ENCODE results near the gene BANP. TPM values are rescaled to one million over a fixed set of nuclear protein-coding genes. Genes with fewer than 3 reads are reported as not detected.

BANP gene
- total and polyA plus RNA-seq, 2 donors (not counting 1 experiment from before 2014, with no cell fraction given): 9.3 to 31.0 TPM

DNA sequence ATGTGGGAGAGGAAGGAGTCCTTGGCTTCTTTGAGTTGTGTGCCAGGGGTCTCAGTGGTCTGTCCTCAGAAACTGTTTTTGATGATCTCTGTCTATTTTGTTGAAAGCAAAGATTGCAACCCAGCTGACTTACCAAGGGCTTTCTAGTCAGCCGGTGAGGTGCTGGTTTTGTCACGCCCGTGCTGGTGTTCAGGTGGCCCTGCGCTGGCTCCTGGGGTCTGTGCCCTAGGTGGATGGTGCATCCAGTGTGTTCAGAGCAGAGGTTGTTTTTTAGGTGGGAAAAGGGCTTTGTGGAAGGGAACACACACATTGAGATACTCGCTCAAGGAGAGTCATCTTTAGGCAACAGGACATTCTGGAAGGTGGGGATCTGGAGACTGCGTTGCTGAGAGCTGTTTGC, 51.0 kb downstream of the BANP start:
- H3K79me2 ChIP-seq (ENCODE audit: control insufficient read depth, insufficient read depth, low read length): no peaks in the 10 kb centered on the region
- no peaks in the 10 kb centered on the region for H3K27me3 ChIP-seq (ENCODE audit: control insufficient read depth, insufficient read depth, low read length)
- H2AFZ ChIP-seq (ENCODE audit: low read length): no peak overlapping the region
- H3K27ac ChIP-seq (ENCODE audit: insufficient read depth, low read length): no peak overlapping the region
- H3K9ac ChIP-seq (ENCODE audit: insufficient read depth, low read length): no peak overlapping the region
- peaks cover 4% of the 10 kb centered on the region for H3K36me3 ChIP-seq (ENCODE audit: control insufficient read depth, insufficient read depth, low read length)
- H3K9me3 ChIP-seq (ENCODE audit: control insufficient read depth, insufficient read depth, low read depth, low read length): no peaks in the 10 kb centered on the region
- no peaks in the 10 kb centered on the region for H4K20me1 ChIP-seq (ENCODE audit: control insufficient read depth, extremely low read depth, insufficient read depth, low read length)
- H3K4me1 ChIP-seq (ENCODE audit: control insufficient read depth, extremely low read depth, insufficient read depth, low read length): no peaks in the 10 kb centered on the region
- H3K4me2 ChIP-seq (ENCODE audit: extremely low read depth, insufficient read depth, low read length): no peak overlapping the region
- TF ChIP-seq, protein P1, sequence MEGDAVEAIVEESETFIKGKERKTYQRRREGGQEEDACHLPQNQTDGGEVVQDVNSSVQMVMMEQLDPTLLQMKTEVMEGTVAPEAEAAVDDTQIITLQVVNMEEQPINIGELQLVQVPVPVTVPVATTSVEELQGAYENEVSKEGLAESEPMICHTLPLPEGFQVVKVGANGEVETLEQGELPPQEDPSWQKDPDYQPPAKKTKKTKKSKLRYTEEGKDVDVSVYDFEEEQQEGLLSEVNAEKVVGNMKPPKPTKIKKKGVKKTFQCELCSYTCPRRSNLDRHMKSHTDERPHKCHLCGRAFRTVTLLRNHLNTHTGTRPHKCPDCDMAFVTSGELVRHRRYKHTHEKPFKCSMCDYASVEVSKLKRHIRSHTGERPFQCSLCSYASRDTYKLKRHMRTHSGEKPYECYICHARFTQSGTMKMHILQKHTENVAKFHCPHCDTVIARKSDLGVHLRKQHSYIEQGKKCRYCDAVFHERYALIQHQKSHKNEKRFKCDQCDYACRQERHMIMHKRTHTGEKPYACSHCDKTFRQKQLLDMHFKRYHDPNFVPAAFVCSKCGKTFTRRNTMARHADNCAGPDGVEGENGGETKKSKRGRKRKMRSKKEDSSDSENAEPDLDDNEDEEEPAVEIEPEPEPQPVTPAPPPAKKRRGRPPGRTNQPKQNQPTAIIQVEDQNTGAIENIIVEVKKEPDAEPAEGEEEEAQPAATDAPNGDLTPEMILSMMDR (conservative IDR thresholded peaks at IDR 0.05 in 1 of 2, IDR thresholded peaks at IDR 0.05 in 1 of 2; ENCODE audit: low read depth in 1 of 2, low read length in 2 of 2): no peak
- TF ChIP-seq EZH2 (IDR thresholded peaks at IDR 0.05; ENCODE audit: low read length, missing control alignments): no peak
- H3K4me3 ChIP-seq (replicated peaks in 1 of 4; ENCODE audit: control extremely low read depth in 1 of 4, insufficient read depth in 1 of 4, low read depth in 3 of 4, low read length in 4 of 4): no peak overlapping the region
- no peak for DNase-seq (ENCODE audit: low read depth in 2 of 2)

GRCh38 chr16:88002749-88003148, 51.5 kb downstream of the BANP start:
- no peak for TF ChIP-seq EZH2 (IDR thresholded peaks at IDR 0.05; ENCODE audit: low read length, missing control alignments)
- TF ChIP-seq, protein P1 (conservative IDR thresholded peaks at IDR 0.05 in 1 of 2, IDR thresholded peaks at IDR 0.05 in 1 of 2; ENCODE audit: low read depth in 1 of 2, low read length in 2 of 2): no peak

DNA sequence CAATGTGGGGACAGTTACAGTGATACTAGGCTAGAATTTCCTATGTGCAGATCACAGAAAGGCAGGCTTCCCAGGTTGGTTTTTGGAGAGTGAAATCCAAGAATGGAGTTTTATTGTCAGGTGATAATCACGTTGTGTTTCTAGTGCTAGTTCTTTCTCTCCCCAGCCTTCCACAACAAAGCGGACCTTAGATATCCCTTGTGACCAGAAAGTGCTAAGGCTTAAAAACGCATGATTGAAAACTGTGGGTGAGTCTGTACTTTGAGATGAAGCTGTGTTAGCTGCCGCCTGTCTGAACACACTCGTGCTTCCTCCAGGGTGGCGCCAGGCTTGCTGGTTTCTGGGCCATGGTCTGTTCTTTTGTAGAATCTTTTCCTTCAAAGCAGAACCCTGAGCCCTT, 52.1 kb downstream of the BANP start:
- Histone ChIP-seq H3K9ac (ENCODE audit: insufficient read depth, low read length) (no peak overlapping the region), H3K4me1 (ENCODE audit: control insufficient read depth, extremely low read depth, insufficient read depth, low read length) (no peaks in the 10 kb centered on the region), H3K4me2 (ENCODE audit: extremely low read depth, insufficient read depth, low read length) (no peak overlapping the region), H3K79me2 (ENCODE audit: control insufficient read depth, insufficient read depth, low read length) (no peaks in the 10 kb centered on the region), H3K36me3 (ENCODE audit: control insufficient read depth, insufficient read depth, low read length) (peaks cover 6% of the 10 kb centered on the region), H4K20me1 (ENCODE audit: control insufficient read depth, extremely low read depth, insufficient read depth, low read length) (no peaks in the 10 kb centered on the region), H3K9me3 (ENCODE audit: control insufficient read depth, insufficient read depth, low read depth, low read length) (no peaks in the 10 kb centered on the region), H3K27me3 (ENCODE audit: control insufficient read depth, insufficient read depth, low read length) (no peaks in the 10 kb centered on the region), H3K27ac (ENCODE audit: insufficient read depth, low read length) (no peak overlapping the region), H2AFZ (ENCODE audit: low read length) (no peak overlapping the region), H3K4me3 (replicated peaks in 1 of 4; ENCODE audit: control extremely low read depth in 1 of 4, insufficient read depth in 1 of 4, low read depth in 3 of 4, low read length in 4 of 4) (no peak overlapping the region)
- DNase-seq (ENCODE audit: low read depth in 2 of 2): no peak
- TF ChIP-seq EZH2 (IDR thresholded peaks at IDR 0.05; ENCODE audit: low read length, missing control alignments): no peak
- TF ChIP-seq, protein P1 (conservative IDR thresholded peaks at IDR 0.05 in 1 of 2, IDR thresholded peaks at IDR 0.05 in 1 of 2; ENCODE audit: low read depth in 1 of 2, low read length in 2 of 2): no peak

More at GRCh38 chr16:88002749-88003148, 51.5 kb downstream of the BANP start:
- no peaks in the 10 kb centered on the region for H3K4me1 ChIP-seq (ENCODE audit: control insufficient read depth, extremely low read depth, insufficient read depth, low read length)
- H3K36me3 ChIP-seq (ENCODE audit: control insufficient read depth, insufficient read depth, low read length): peaks cover 4% of the 10 kb centered on the region
- H3K4me3 ChIP-seq (replicated peaks in 1 of 4; ENCODE audit: control extremely low read depth in 1 of 4, insufficient read depth in 1 of 4, low read depth in 3 of 4, low read length in 4 of 4): no peak overlapping the region
- H3K4me2 ChIP-seq (ENCODE audit: extremely low read depth, insufficient read depth, low read length): no peak overlapping the region
- no peak overlapping the region for H3K9ac ChIP-seq (ENCODE audit: insufficient read depth, low read length)
- no peak overlapping the region for H2AFZ ChIP-seq (ENCODE audit: low read length)
- H3K27ac ChIP-seq (ENCODE audit: insufficient read depth, low read length): no peak overlapping the region
- no peaks in the 10 kb centered on the region for H3K9me3 ChIP-seq (ENCODE audit: control insufficient read depth, insufficient read depth, low read depth, low read length)
- no peaks in the 10 kb centered on the region for H3K79me2 ChIP-seq (ENCODE audit: control insufficient read depth, insufficient read depth, low read length)
- no peak for DNase-seq (ENCODE audit: low read depth in 2 of 2)
- no peaks in the 10 kb centered on the region for H3K27me3 ChIP-seq (ENCODE audit: control insufficient read depth, insufficient read depth, low read length)
- no peaks in the 10 kb centered on the region for H4K20me1 ChIP-seq (ENCODE audit: control insufficient read depth, extremely low read depth, insufficient read depth, low read length)

Measured in fibroblast of lung (primary cell).